Vagina (tissue), 2 donors: Measurements from ENCODE around the gene RACGAP1. TPM values are rescaled to one million over a fixed set of nuclear protein-coding genes. Genes with fewer than 3 reads are reported as not detected.

Experiments used
- DNase-seq, 2 donors: peaks; one replicate each; pipeline ENCODE4 v3.0.0-alpha.2; 2017; ENCODE audit errors: extremely low spot score in 2 of 2
- H3K27ac ChIP-seq: fragments of 200-600 bp; sonication (generic); one replicate; pipeline ENCODE4 v1.5.1; 2019
- H3K27me3 ChIP-seq: fragments of 200-600 bp; sonication (generic); one replicate; pipeline ENCODE4 v1.5.1; 2019
- H3K36me3 ChIP-seq, 2 donors: fragments of 200-600 bp; sonication (generic); one replicate each; pipeline ENCODE4 v1.5.1; 2017 to 2019
- H3K4me1 ChIP-seq: fragments of 200-600 bp; sonication (generic); one replicate; pipeline ENCODE4 v1.5.1; 2019
- H3K4me3 ChIP-seq, 2 donors: fragments of 200-600 bp; sonication (generic); 1 replicate in 1 of 2; 2 replicates in 1 of 2; pipeline ENCODE4 v1.5.1; 2016 to 2019
- H3K9me3 ChIP-seq: fragments of 200-600 bp; sonication (generic); one replicate; pipeline ENCODE4 v1.5.1; 2019
- CTCF ChIP-seq, 3 experiments: fragments of 450-650 bp in 2 of 3; fragments of 200-600 bp in 1 of 3; sonication (generic) in 1 of 3; IDR thresholded peaks; one replicate each; pipeline ENCODE4 v1.5.1; 2017 to 2019; ENCODE audit warnings: antibody characterized with exemption in 3 of 3, mild to moderate bottlenecking in 2 of 3, moderate library complexity in 2 of 3
- POLR2A ChIP-seq, 2 donors: fragments of 450-650 bp; IDR thresholded peaks; one replicate each; pipeline ENCODE4 v1.6.1; 2017; ENCODE audit warnings: antibody characterized with exemption in 2 of 2, mild to moderate bottlenecking in 2 of 2, moderate library complexity in 2 of 2
- POLR2AphosphoS5 ChIP-seq, 2 donors: sonication (generic); formaldehyde crosslinking; IDR thresholded peaks; one replicate each; pipeline ENCODE4 v1.9.0; 2017; ENCODE audit warnings: antibody characterized with exemption in 2 of 2, mild to moderate bottlenecking in 2 of 2, low read depth in 1 of 2; ENCODE audit not compliant: insufficient read depth in 1 of 2
- intact Hi-C: fragments of 100-400 bp; cut with DNase I; formaldehyde crosslinking; loops from one replicate; pipeline ENCODE4 v1.15.1; 2023
- total RNA-seq: library from RNA; depleted of rRNA; stranded (reverse); fragments of >200 nt; gene quantifications from one replicate; pipeline ENCODE4 v1.2.3, GENCODE V29; 2016

Gene RACGAP1
- total RNA-seq, 1 donor from 2014 or later = 19.2 TPM

GRCh38 chr12:50062728-50063460 lies 37.6 kb upstream of the RACGAP1 start:
- no peak for DNase-seq
- intact Hi-C loops = no loop called here
- H3K27me3 ChIP-seq = no peaks in the 10 kb centered on the region
- no peak overlapping the region for H3K27ac ChIP-seq
- no peaks in the 10 kb centered on the region for H3K9me3 ChIP-seq
- H3K4me3 ChIP-seq = no peak overlapping the region
- H3K4me1 ChIP-seq = peaks cover 3% of the 10 kb centered on the region
- no peak for TF ChIP-seq POLR2A (IDR thresholded peaks at IDR 0.05)
- TF ChIP-seq CTCF (IDR thresholded peaks at IDR 0.05) = no peak
- TF ChIP-seq POLR2AphosphoS5 (IDR thresholded peaks at IDR 0.05; ENCODE audit: insufficient read depth in 1 of 2, low read depth in 1 of 2) = no peak
- no peaks in the 10 kb centered on the region for H3K36me3 ChIP-seq

GRCh38 chr12:50061946-50062686 lies 36.8 kb upstream of the RACGAP1 start:
- Histone ChIP-seq H3K4me1 (peaks cover 8% of the 10 kb centered on the region), H3K27ac (no peak overlapping the region), H3K9me3 (no peaks in the 10 kb centered on the region), H3K36me3 (no peaks in the 10 kb centered on the region), H3K4me3 (no peak overlapping the region), H3K27me3 (no peaks in the 10 kb centered on the region)
- intact Hi-C loops = no loop called here
- TF ChIP-seq POLR2A (IDR thresholded peaks at IDR 0.05) = no peak
- TF ChIP-seq POLR2AphosphoS5 (IDR thresholded peaks at IDR 0.05; ENCODE audit: insufficient read depth in 1 of 2, low read depth in 1 of 2) = no peak
- no peak for TF ChIP-seq CTCF (IDR thresholded peaks at IDR 0.05)
- DNase-seq = no peak

- no peak for DNase-seq
- Histone ChIP-seq H3K27ac (no peak overlapping the region), H3K9me3 (no peaks in the 10 kb centered on the region), H3K4me1 (peaks cover 17% of the 10 kb centered on the region), H3K4me3 (no peak overlapping the region), H3K27me3 (no peaks in the 10 kb centered on the region), H3K36me3 (no peaks in the 10 kb centered on the region)
- no peak for TF ChIP-seq POLR2A (IDR thresholded peaks at IDR 0.05)
- TF ChIP-seq CTCF (IDR thresholded peaks at IDR 0.05) = no peak
- TF ChIP-seq POLR2AphosphoS5 (IDR thresholded peaks at IDR 0.05; ENCODE audit: insufficient read depth in 1 of 2, low read depth in 1 of 2) = no peak
- intact Hi-C loops = no loop called here
These were observed 35.9 kb upstream of the RACGAP1 start for GRCh38 chr12:50061171-50061570.

- no peak overlapping the region for H3K27ac ChIP-seq
- no peaks in the 10 kb centered on the region for H3K36me3 ChIP-seq
- DNase-seq = no peak
- no peaks in the 10 kb centered on the region for H3K9me3 ChIP-seq
- peaks cover 23% of the 10 kb centered on the region for H3K4me1 ChIP-seq
- TF ChIP-seq POLR2A (IDR thresholded peaks at IDR 0.05) = no peak
- TF ChIP-seq CTCF (IDR thresholded peaks at IDR 0.05) = no peak
- TF ChIP-seq POLR2AphosphoS5 (IDR thresholded peaks at IDR 0.05; ENCODE audit: insufficient read depth in 1 of 2, low read depth in 1 of 2) = no peak
- no peak overlapping the region for H3K4me3 ChIP-seq
- no peaks in the 10 kb centered on the region for H3K27me3 ChIP-seq
- intact Hi-C loops = no loop called here
These were observed 34.8 kb upstream of the RACGAP1 start for GRCh38 chr12:50060120-50060468.
